Spleen (tissue), 13 donors: ENCODE measurements around the gene SLC25A48. TPM values are rescaled to one million over a fixed set of nuclear protein-coding genes. Genes with fewer than 3 reads are reported as not detected.

Source experiments
- DNase-seq: peaks from one replicate; pipeline ENCODE4 v3.0.0-alpha.2; 2020
- H3K27ac ChIP-seq, 8 donors: fragments of 200-600 bp; sonication (generic) in 7 of 8; 1 replicate in 4 of 8; 2 replicates in 4 of 8; pipeline versions ENCODE4 v1.5.0 to v1.8.0; 2016 to 2021; ENCODE audit warnings: inconsistent platforms in 4 of 8, mild to moderate bottlenecking in 4 of 8, moderate library complexity in 1 of 8
- H3K27me3 ChIP-seq, 7 donors: fragments of 200-600 bp; sonication (generic) in 6 of 7; replicated peaks in 1 of 7; 1 replicate in 4 of 7; 2 replicates in 3 of 7; pipeline versions ENCODE4 v1.5.0 to v1.8.0; 2016 to 2021; ENCODE audit warnings: inconsistent platforms in 3 of 7, mild to moderate bottlenecking in 1 of 7
- H3K36me3 ChIP-seq, 6 donors: fragments of 200-600 bp; sonication (generic) in 5 of 6; 1 replicate in 4 of 6; 2 replicates in 2 of 6; pipeline versions ENCODE4 v1.5.0 to v1.8.0; 2016 to 2021; ENCODE audit warnings: inconsistent platforms in 2 of 6
- H3K4me1 ChIP-seq, 6 donors: fragments of 200-600 bp; sonication (generic) in 5 of 6; 1 replicate in 3 of 6; 2 replicates in 3 of 6; pipeline versions ENCODE4 v1.5.0 to v1.8.0; 2016 to 2021; ENCODE audit warnings: inconsistent platforms in 3 of 6
- H3K4me3 ChIP-seq, 8 donors: fragments of 200-600 bp; sonication (generic) in 7 of 8; 1 replicate in 4 of 8; 2 replicates in 4 of 8; pipeline versions ENCODE4 v1.5.0 to v1.8.0; 2016 to 2021; ENCODE audit warnings: inconsistent platforms in 4 of 8, mild to moderate bottlenecking in 4 of 8, moderate library complexity in 2 of 8
- H3K9me3 ChIP-seq, 8 donors: fragments of 200-600 bp; sonication (generic) in 7 of 8; 1 replicate in 4 of 8; 2 replicates in 4 of 8; pipeline versions ENCODE4 v1.5.0 to v1.8.0; 2016 to 2021; ENCODE audit warnings: inconsistent platforms in 4 of 8
- CTCF ChIP-seq, 11 experiments: fragments of 200-600 bp in 7 of 11; fragments of 450-650 bp in 4 of 11; sonication (generic) in 4 of 11; IDR thresholded peaks in 8 of 11; conservative IDR thresholded peaks in 3 of 11; 1 replicate in 7 of 11; 2 replicates in 4 of 11; pipeline versions ENCODE4 v1.4.0 to v1.8.0; 2016 to 2021; ENCODE audit warnings: antibody characterized with exemption in 11 of 11, inconsistent platforms in 4 of 11, mild to moderate bottlenecking in 1 of 11
- POLR2A ChIP-seq, 3 donors: fragments of 450-650 bp; IDR thresholded peaks; one replicate each; pipeline ENCODE4 v1.5.1; 2017; ENCODE audit warnings: antibody characterized with exemption in 3 of 3, mild to moderate bottlenecking in 1 of 3
- POLR2AphosphoS5 ChIP-seq, 3 donors: sonication (generic); formaldehyde crosslinking; IDR thresholded peaks; one replicate each; pipeline ENCODE4 v1.5.1; 2017; ENCODE audit warnings: antibody characterized with exemption in 3 of 3
- WGBS, 5 donors: extraction: QIAGEN DNeasy Blood & Tissue Kit in 3 of 5; methylation state at CpG; one replicate each; pipeline versions ENCODE4 v1.1.5 to v1.1.7; 2013 to 2018; 5-methylcytosine and 5-hydroxymethylcytosine counted together
- intact Hi-C: fragments of 100-400 bp; cut with DNase I; formaldehyde crosslinking; loops from one replicate; pipeline ENCODE4 v1.15.0; 2023; ENCODE audit warnings: low total_unique reads
- long read RNA-seq, 2 donors: transcript quantifications; one replicate each; lab custom pipeline, GENCODE V29; 2026
- polyA plus RNA-seq, 3 donors: library from polyadenylated mRNA; stranded (reverse); fragments of 200-250 nt; gene quantifications; one replicate each; pipeline ENCODE4 v1.2.1, GENCODE V29; 2013
- total RNA-seq, 7 donors: library from RNA; depleted of rRNA in 3 of 7; stranded (reverse); fragments of >200 nt in 3 of 7; fragmentation: NEBNext Ultra II Directional in 4 of 7; extraction: Animal tissue kit (Norgen Biotek cat#: 25700) in 4 of 7; gene quantifications; one replicate each; pipeline versions ENCODE4 v1.1.0 to v1.2.1, GENCODE V29; 2016 to 2021
- donor health status: healthy with polysubstance abuse.
- donor health status: DM: no; HTN: no; CAD: no; lungs with moderate emphysema.
- donor health status: DM: no; HTN: no; CAD: no.
- donor health status: Bipolar disorder and iron deficiency.
- donor health status: healthy.
- donor health status: DM: no; HTN: no; CAD: no.
- donor health status: DM: yes; HTN: yes; CAD: no.

SLC25A48 gene
- total RNA-seq (under 1 TPM in 2 of 7 donors, not detected in 5; 0.33 to 0.66 TPM), polyA plus RNA-seq (under 1 TPM in 1 of 3 donors, not detected in 2; 0.06 TPM)
- long read RNA-seq, donor 1: 0 reads
- long read RNA-seq, donor 2: 0 reads

- H3K36me3 ChIP-seq: no peaks in the 10 kb centered on the region
- WGBS, 5 donors: 2 to 4% (median 3%) methylated on average over 28 to 68 of the region's 68 CpGs
- H3K4me3 ChIP-seq: peak within 1 kb of the TSS in 6 of 8 donors; percentile 18 to 59 (median 24)
- no peak within 1 kb of the TSS for H3K27ac ChIP-seq
- peaks cover 0 to 21% (median 11%) of the 10 kb centered on the region in 6 donors for H3K4me1 ChIP-seq
- peaks cover 0 to 74% (median 24%) of the 10 kb centered on the region in 7 donors for H3K27me3 ChIP-seq
- peak in 3 of 11 experiments; percentile 16 to 21 (median 17) for TF ChIP-seq CTCF (IDR thresholded peaks at IDR 0.05 in 8 of 11, conservative IDR thresholded peaks at IDR 0.05 in 3 of 11)
- no peak for TF ChIP-seq POLR2A (IDR thresholded peaks at IDR 0.05)
- no peak for TF ChIP-seq POLR2AphosphoS5 (IDR thresholded peaks at IDR 0.05)
- H3K9me3 ChIP-seq: peaks cover 0 to 17% (median 12%) of the 10 kb centered on the region in 8 donors
- intact Hi-C loops: loop anchor here (5.0 kb wide), 1 partner anchor 273 kb away; no protein-coding TSS in a partner anchor
- DNase-seq: peak; percentile 80
Measured at GRCh38 chr5:135834639-135835529, at the start of gene SLC25A48. TSS of gene SLC25A48 (plus strand) at chr5:135834663. CDS start at chr5:135834848, 185 bp downstream.

DNA sequence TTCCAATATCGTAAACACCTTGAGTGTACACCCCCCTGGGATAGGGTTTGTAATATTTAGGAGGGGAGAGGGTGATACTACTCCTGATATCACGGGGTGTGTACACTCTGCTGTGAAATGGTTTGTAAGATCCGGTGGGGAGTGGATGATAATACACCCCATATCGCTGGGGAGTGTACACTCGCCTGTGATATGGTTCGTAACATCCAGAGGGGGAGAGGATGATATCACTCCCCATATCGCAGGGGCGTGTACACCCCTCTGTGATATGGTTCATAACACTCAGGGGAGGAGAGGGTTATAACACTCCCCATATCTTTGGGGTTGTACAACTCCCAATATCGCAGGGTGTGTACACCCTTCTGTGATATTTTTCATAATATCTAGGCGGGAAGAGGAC is 33.8 kb upstream of the SLC25A48 start:
- Histone ChIP-seq H3K4me3 (no peak overlapping the region), H3K4me1 (no peaks in the 10 kb centered on the region), H3K27me3 (peaks cover 0 to 49% (median 0%) of the 10 kb centered on the region in 7 donors), H3K27ac (no peak overlapping the region), H3K36me3 (no peaks in the 10 kb centered on the region), H3K9me3 (no peaks in the 10 kb centered on the region)
- DNase-seq: no peak
- WGBS, 5 donors: 74 to 79% (median 76%) methylated on average over 10 of the region's 10 CpGs
- intact Hi-C loops: no loop called here
- TF ChIP-seq CTCF (IDR thresholded peaks at IDR 0.05 in 8 of 11, conservative IDR thresholded peaks at IDR 0.05 in 3 of 11) (no peak), POLR2A (IDR thresholded peaks at IDR 0.05) (no peak), POLR2AphosphoS5 (IDR thresholded peaks at IDR 0.05) (no peak)

- TF ChIP-seq POLR2A (IDR thresholded peaks at IDR 0.05) (no peak), POLR2AphosphoS5 (IDR thresholded peaks at IDR 0.05) (no peak), CTCF (IDR thresholded peaks at IDR 0.05 in 8 of 11, conservative IDR thresholded peaks at IDR 0.05 in 3 of 11) (no peak)
- Histone ChIP-seq H3K4me3 (no peak overlapping the region), H3K27ac (no peak overlapping the region), H3K9me3 (no peaks in the 10 kb centered on the region), H3K4me1 (no peaks in the 10 kb centered on the region), H3K36me3 (no peaks in the 10 kb centered on the region), H3K27me3 (peaks cover 0 to 31% (median 0%) of the 10 kb centered on the region in 7 donors)
- no peak for DNase-seq
- intact Hi-C loops: no loop called here
- WGBS, 5 donors: 85 to 93% (median 88%) methylated on average over 7 of the region's 7 CpGs
Measured at GRCh38 chr5:135810188-135810943, 24.1 kb upstream of the SLC25A48 start.
